ENCODE results near the gene WDR72.
A peak's percentile ranks its signal among the peaks of the same experiment; 100 is the strongest.

The WDR72 gene

DNA sequence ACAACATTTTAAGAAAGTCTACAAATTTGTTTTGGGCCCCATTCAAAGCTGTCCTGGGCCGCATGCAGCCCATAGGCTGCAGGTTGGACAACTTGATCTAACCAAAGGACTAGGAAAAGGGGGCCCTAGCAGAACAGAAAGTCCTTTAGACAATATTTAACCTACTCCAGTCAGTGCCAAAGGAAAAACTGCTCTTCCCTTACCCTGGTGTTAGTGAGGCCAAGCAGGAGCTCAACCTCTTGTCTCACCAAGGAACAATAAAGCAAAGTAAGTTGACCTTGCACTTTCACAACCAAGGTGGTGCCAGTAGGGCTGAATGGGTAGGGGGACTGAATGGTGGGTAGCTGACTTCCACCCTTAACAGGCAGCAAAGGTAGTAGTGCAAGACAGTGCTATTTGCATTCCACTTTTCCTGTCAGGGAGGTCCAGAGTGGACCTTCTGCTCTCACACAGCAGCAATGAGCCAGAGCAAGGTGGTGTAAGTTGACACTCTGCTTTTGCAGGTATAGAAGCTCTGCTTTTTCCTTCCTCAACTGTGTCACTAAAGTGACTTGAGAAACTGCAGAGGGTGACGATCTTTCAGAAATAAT lies 124.9 kb downstream of the WDR72 start:
- H3K27ac ChIP-seq (ENCODE audit: low read length), result no peak overlapping the region
- H3K4me1 ChIP-seq (ENCODE audit: control insufficient read depth, low read depth, low read length), result no peaks in the 10 kb centered on the region
- no peak overlapping the region for H3K9ac ChIP-seq (ENCODE audit: low read length)
- no peaks in the 10 kb centered on the region for H3K36me3 ChIP-seq (ENCODE audit: control insufficient read depth, low read depth, low read length)
- no peaks in the 10 kb centered on the region for H3K27me3 ChIP-seq (ENCODE audit: control insufficient read depth, insufficient read depth, low read length)
- no peak overlapping the region for H3K4me3 ChIP-seq (ENCODE audit: low read length)
- peaks cover 20% of the 10 kb centered on the region for H3K9me3 ChIP-seq (ENCODE audit: control insufficient read depth, low read depth, low read length)

- Histone ChIP-seq H3K9me3 (ENCODE audit: control insufficient read depth, low read depth, low read length) (peaks cover 10% of the 10 kb centered on the region), H3K9ac (ENCODE audit: low read length) (no peak overlapping the region), H3K27ac (ENCODE audit: low read length) (no peak overlapping the region), H3K36me3 (ENCODE audit: control insufficient read depth, low read depth, low read length) (no peaks in the 10 kb centered on the region), H3K4me3 (ENCODE audit: low read length) (no peak overlapping the region), H3K27me3 (ENCODE audit: control insufficient read depth, insufficient read depth, low read length) (no peaks in the 10 kb centered on the region), H3K4me1 (ENCODE audit: control insufficient read depth, low read depth, low read length) (peaks cover 18% of the 10 kb centered on the region)
Measured at GRCh38 chr15:53627279-53627678, 132.2 kb downstream of the WDR72 start.

DNA sequence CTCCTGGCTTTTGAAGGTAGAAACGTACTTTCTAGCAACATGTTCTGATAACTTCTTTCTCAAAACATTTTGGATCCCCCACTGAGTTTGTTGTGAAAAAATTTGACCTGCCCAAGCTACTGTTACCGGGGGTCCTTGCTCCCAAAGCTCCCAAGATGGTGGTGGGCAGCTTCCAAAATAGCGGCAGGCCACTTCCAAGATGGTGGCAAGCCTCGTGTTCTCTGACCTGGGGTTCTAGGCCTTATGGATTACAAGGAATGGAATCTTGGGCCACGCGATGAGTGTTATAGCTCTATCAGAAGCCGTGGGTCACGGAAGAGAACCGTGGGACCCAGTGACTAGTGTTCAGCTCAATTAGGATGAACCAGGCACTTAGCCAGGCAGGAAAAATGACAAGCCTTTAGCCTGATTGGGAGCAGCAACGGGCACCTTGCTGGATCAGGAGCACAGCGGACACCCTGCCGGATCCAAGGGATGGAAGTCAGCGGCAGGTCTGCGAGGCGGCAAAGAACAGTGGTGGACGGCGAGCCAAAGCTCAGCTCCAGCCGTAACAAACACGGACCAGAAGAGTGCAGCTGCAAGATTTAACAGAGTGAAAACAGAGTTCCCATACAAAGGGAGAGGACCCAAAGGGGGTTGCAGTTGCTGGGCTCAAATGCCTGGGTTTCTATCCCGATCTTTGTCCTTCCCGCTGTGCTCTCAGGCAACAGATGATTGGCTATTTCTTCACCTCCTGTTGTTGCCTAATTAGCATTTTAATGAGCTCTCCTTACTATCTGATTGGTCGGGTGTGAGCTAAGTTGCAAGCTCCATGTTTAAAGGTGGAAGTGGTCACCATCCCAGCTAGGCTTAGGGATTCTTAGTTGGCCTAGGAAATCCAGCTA lies 133.3 kb downstream of the WDR72 start:
- Histone ChIP-seq H3K27me3 (ENCODE audit: control insufficient read depth, insufficient read depth, low read length) (no peaks in the 10 kb centered on the region), H3K4me1 (ENCODE audit: control insufficient read depth, low read depth, low read length) (peaks cover 18% of the 10 kb centered on the region), H3K9me3 (ENCODE audit: control insufficient read depth, low read depth, low read length) (no peaks in the 10 kb centered on the region), H3K27ac (ENCODE audit: low read length) (no peak overlapping the region), H3K36me3 (ENCODE audit: control insufficient read depth, low read depth, low read length) (no peaks in the 10 kb centered on the region), H3K4me3 (ENCODE audit: low read length) (no peak overlapping the region), H3K9ac (ENCODE audit: low read length) (no peak overlapping the region)

GRCh38 chr15:53625260-53625659 lies 134.2 kb downstream of the WDR72 start:
- no peaks in the 10 kb centered on the region for H3K36me3 ChIP-seq (ENCODE audit: control insufficient read depth, low read depth, low read length)

DNA sequence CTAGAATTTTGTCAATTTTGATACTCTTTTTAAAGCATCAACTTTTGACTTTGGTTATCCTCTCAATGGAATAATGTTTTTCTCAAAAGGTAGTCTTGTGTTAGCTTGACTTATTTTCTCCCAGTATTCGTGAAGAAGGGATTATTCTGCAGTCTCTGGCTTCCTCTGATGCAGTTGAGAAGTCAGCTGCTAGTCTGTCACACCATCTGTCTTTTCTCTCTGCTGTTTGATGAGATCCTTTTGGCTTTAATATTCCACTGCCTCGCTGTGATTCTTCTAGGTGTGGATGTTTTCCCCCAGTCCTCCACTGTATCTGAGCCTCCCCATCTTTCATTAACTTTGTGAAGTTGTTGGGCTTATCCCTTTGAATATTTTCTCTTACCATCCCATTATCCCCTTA lies 141.0 kb downstream of the WDR72 start:
- no peak overlapping the region for H3K27ac ChIP-seq (ENCODE audit: low read length)
- no peaks in the 10 kb centered on the region for H3K27me3 ChIP-seq (ENCODE audit: control insufficient read depth, insufficient read depth, low read length)
- no peak overlapping the region for H3K9ac ChIP-seq (ENCODE audit: low read length)
- no peak overlapping the region for H3K4me3 ChIP-seq (ENCODE audit: low read length)
- H3K36me3 ChIP-seq (ENCODE audit: control insufficient read depth, low read depth, low read length), result no peaks in the 10 kb centered on the region
- H3K4me1 ChIP-seq (ENCODE audit: control insufficient read depth, low read depth, low read length), result no peaks in the 10 kb centered on the region
- H3K9me3 ChIP-seq (ENCODE audit: control insufficient read depth, low read depth, low read length), result no peaks in the 10 kb centered on the region

More at GRCh38 chr15:53625260-53625659, 134.2 kb downstream of the WDR72 start:
- Histone ChIP-seq H3K9me3 (ENCODE audit: control insufficient read depth, low read depth, low read length) (no peaks in the 10 kb centered on the region), H3K27ac (ENCODE audit: low read length) (peak overlapping the region; percentile 24), H3K4me1 (ENCODE audit: control insufficient read depth, low read depth, low read length) (peaks cover 18% of the 10 kb centered on the region), H3K9ac (ENCODE audit: low read length) (peak overlapping the region; percentile 43), H3K27me3 (ENCODE audit: control insufficient read depth, insufficient read depth, low read length) (no peaks in the 10 kb centered on the region), H3K4me3 (ENCODE audit: low read length) (peak overlapping the region; percentile 15)

DNA sequence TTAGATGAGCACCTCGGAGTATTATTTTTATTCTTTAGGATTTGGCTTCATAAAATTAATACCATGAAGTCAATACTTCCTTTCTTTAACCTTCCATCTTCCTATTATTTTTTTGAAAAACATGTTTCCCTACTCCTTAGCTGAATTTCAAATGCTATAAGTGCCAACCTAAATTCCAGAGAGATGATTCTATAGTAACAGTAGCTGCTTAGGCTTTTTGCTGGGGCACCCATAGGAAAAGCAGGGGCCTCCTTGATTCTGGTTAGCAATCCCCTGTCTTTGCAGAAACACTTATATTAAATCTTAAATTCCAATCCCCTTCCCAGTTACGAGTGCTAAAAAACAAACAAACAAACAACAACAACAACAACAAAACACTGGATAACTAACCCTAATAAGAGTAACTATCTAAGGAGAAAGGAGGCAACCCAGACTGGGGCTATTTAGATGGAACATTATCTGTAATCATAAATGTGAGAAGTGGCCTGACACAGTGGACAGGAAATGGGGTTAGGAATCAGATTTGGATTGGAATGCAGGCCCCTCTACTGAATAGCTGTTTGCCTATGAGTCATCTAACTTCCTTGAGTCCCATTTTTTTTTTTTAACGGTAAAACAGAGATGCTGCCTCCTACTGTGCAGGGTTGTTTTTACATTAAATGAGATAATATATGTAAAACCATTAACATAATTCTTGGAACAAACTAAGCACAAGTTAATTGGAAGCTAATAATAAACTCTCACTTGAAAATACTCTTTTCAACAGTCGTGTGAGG lies 148.1 kb downstream of the WDR72 start:
- Histone ChIP-seq H3K36me3 (ENCODE audit: control insufficient read depth, low read depth, low read length) (no peaks in the 10 kb centered on the region), H3K4me1 (ENCODE audit: control insufficient read depth, low read depth, low read length) (peaks cover 4% of the 10 kb centered on the region), H3K27me3 (ENCODE audit: control insufficient read depth, insufficient read depth, low read length) (no peaks in the 10 kb centered on the region), H3K4me3 (ENCODE audit: low read length) (no peak overlapping the region), H3K9me3 (ENCODE audit: control insufficient read depth, low read depth, low read length) (no peaks in the 10 kb centered on the region), H3K27ac (ENCODE audit: low read length) (no peak overlapping the region), H3K9ac (ENCODE audit: low read length) (no peak overlapping the region)

DNA sequence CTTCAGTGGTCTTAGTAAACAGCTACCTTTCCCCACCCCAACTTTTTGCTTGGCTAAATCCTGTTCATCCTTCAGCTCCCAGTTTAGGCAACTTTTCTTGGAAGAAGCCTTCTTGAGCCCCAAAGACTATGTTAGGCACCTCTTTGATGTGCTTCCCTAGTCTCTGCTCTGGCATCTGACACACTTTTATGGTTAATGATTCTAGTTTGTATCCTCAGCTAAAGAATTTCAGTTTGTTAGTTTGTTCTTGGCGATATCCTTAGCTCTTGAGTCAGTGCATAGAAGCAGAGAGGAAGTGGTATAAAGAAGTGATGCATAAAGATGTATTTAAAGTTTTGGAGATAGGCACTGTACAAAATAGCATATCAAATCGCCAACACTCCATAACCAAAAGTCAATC lies 168.4 kb downstream of the WDR72 start:
- no peaks in the 10 kb centered on the region for H3K27me3 ChIP-seq (ENCODE audit: control insufficient read depth, insufficient read depth, low read length)
- H3K27ac ChIP-seq (ENCODE audit: low read length), result no peak overlapping the region
- H3K36me3 ChIP-seq (ENCODE audit: control insufficient read depth, low read depth, low read length), result no peaks in the 10 kb centered on the region
- H3K4me1 ChIP-seq (ENCODE audit: control insufficient read depth, low read depth, low read length), result no peaks in the 10 kb centered on the region
- no peak overlapping the region for H3K9ac ChIP-seq (ENCODE audit: low read length)
- H3K4me3 ChIP-seq (ENCODE audit: low read length), result no peak overlapping the region
- no peaks in the 10 kb centered on the region for H3K9me3 ChIP-seq (ENCODE audit: control insufficient read depth, low read depth, low read length)

DNA sequence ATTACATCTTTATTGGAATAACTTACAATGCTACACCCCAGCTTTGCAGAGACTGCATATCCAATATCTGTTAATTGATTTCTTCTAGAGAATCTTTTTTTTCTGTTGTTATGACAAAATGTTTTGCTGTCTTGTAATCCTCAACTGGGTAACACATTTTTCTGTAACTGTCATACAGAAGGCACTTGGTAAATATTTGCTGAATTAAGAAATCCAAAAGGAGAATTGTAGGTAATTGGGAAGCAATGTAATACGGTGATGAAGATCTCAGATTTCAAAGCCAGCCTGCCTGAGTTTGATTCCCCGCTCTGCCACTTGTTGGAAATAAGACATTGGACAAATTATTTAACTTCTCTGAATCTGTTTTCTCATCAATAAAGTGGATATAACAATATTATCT lies 169.1 kb downstream of the WDR72 start:
- Histone ChIP-seq H3K4me3 (ENCODE audit: low read length) (no peak overlapping the region), H3K9ac (ENCODE audit: low read length) (no peak overlapping the region), H3K27ac (ENCODE audit: low read length) (no peak overlapping the region)

DNA sequence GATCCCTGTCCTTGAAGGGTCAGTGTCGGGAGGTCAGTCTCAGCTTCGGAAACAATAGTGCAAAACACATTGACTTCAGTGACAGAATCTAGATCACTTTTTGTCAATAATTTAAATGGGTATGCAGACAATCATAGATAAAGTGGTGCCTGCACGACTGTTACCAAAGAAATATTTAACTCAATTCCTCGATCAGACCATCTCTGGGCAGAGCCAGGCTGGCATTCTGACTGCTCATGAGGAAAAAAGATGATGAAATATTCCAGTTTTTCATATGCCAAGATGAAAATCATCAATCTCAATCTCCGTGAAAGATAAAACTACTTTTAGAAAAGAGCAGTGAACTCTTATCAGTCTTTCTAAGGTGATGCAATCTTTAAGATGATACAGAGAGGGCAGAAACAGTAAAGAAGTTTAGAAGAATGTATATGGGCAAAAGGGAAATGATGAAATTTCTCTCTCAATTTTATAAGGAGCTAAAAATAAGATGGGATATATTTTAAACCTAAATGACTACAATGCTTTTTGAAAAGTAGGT lies 169.9 kb downstream of the WDR72 start:
- Histone ChIP-seq H3K4me3 (ENCODE audit: low read length) (no peak overlapping the region), H3K36me3 (ENCODE audit: control insufficient read depth, low read depth, low read length) (no peaks in the 10 kb centered on the region), H3K27me3 (ENCODE audit: control insufficient read depth, insufficient read depth, low read length) (no peaks in the 10 kb centered on the region), H3K4me1 (ENCODE audit: control insufficient read depth, low read depth, low read length) (no peaks in the 10 kb centered on the region), H3K27ac (ENCODE audit: low read length) (no peak overlapping the region), H3K9ac (ENCODE audit: low read length) (no peak overlapping the region), H3K9me3 (ENCODE audit: control insufficient read depth, low read depth, low read length) (no peaks in the 10 kb centered on the region)

More for the DNA sequence above, 169.1 kb downstream of the WDR72 start:
- H3K36me3 ChIP-seq (ENCODE audit: control insufficient read depth, low read depth, low read length), result no peaks in the 10 kb centered on the region
- H3K9me3 ChIP-seq (ENCODE audit: control insufficient read depth, low read depth, low read length), result no peaks in the 10 kb centered on the region
- no peaks in the 10 kb centered on the region for H3K4me1 ChIP-seq (ENCODE audit: control insufficient read depth, low read depth, low read length)
- H3K27me3 ChIP-seq (ENCODE audit: control insufficient read depth, insufficient read depth, low read length), result no peaks in the 10 kb centered on the region

DNA sequence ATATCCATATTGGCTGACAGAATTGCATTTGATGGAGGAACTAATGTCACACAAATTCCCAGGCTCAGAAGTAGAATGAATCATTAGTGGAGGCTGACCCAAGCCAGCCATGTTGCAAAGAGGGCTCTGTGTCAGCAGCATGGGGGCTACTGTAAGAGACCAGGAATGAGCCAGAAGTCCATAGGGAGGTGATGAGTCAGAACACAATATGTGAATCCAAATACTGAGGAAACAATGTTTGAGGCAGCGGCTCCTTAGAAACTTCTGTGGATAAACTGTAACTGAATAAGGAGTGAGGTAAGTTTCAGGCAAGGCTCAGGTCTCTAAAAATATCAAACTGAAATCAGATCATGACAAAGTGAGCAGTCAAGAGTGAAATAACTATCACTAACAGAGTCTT lies 170.7 kb downstream of the WDR72 start:
- Histone ChIP-seq H3K9me3 (ENCODE audit: control insufficient read depth, low read depth, low read length) (no peaks in the 10 kb centered on the region), H3K9ac (ENCODE audit: low read length) (no peak overlapping the region), H3K36me3 (ENCODE audit: control insufficient read depth, low read depth, low read length) (no peaks in the 10 kb centered on the region), H3K4me1 (ENCODE audit: control insufficient read depth, low read depth, low read length) (no peaks in the 10 kb centered on the region), H3K4me3 (ENCODE audit: low read length) (no peak overlapping the region), H3K27me3 (ENCODE audit: control insufficient read depth, insufficient read depth, low read length) (no peaks in the 10 kb centered on the region), H3K27ac (ENCODE audit: low read length) (no peak overlapping the region)

- Histone ChIP-seq H3K4me3 (ENCODE audit: low read length) (no peak overlapping the region), H3K36me3 (ENCODE audit: control insufficient read depth, low read depth, low read length) (no peaks in the 10 kb centered on the region), H3K27me3 (ENCODE audit: control insufficient read depth, insufficient read depth, low read length) (no peaks in the 10 kb centered on the region), H3K4me1 (ENCODE audit: control insufficient read depth, low read depth, low read length) (no peaks in the 10 kb centered on the region), H3K9me3 (ENCODE audit: control insufficient read depth, low read depth, low read length) (no peaks in the 10 kb centered on the region), H3K27ac (ENCODE audit: low read length) (no peak overlapping the region), H3K9ac (ENCODE audit: low read length) (no peak overlapping the region)
Measured at GRCh38 chr15:53586799-53587198, 172.7 kb downstream of the WDR72 start.

Data from iPS-18a (cell line).